ENCODE measurements around the gene GIMAP5.
A peak's percentile ranks its signal among the peaks of the same experiment; 100 is the strongest.

GIMAP5 gene

DNA sequence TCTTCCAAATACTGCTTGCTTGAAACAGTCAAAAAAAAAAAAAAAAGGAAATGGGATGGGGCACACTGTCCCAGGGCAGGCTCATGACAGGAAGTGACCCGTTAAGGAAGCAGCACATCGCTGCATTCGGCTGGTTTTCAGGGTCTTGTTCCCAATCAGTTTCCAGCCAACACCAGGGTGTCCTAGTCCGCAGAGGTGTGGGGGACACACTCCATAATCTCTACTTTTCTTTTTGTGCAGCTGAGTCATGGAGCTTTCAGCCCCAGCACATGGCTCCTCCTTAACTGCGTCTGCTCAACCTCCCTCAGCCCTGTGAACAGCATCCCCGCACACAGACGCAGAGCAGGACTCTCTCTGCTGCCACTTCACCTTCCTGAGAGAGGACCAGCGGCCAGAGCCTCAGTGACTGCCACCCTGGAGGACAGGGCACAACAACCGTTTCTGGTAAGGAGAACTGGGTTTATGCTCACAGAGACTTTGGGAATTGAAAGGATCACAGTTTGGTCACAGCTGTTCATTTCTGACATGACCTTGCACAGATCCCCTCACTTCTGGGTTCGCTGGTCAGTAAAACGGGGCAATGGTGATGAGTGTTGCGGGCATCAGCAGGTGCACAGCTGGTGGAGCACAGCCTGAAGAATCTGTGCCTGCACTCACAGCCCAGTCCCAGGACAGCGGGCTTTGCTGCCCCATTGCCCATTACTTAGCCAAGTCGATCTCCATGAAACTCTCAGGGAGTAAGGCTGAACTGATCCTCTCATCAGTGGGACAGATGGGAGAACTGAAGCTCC is at the start of gene GIMAP5:
Gene GIMAP5 (plus strand): TSS at position 154 of the 791 bp plus-strand sequence. CDS start 3,467 bp downstream, outside the sequence.
- Mint-ChIP-seq H3K27ac (peak within 1 kb of the TSS; percentile 99), H3K4me1 (peaks cover 74% of the 10 kb centered on the region), H3K36me3 (peaks cover 32% of the 10 kb centered on the region), H3K9me3 (no peaks in the 10 kb centered on the region), H3K27me3 (no peaks in the 10 kb centered on the region), H3K4me3 (peak within 1 kb of the TSS; percentile 95)

DNA sequence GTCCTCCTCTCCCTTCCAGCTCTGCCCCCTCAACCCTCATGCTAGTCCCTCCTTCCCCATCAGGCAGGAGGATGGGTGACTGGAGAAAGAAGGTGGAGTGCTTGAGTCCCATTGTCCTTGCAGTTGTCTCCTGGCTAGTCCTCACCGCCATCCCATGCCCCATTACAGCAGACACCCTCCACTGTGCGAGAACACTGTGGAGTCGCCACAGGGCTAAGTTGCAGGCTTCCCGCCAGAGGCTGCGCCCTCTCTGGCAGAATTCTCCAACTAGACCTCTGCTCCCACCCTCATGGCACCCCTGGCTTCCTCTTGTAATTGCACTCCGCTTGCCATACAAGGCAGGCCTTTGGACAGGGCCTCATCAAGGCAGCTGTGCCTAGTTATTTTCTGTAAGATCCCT is 48.6 kb upstream of the GIMAP5 start:
- Mint-ChIP-seq H3K27me3 (no peaks in the 10 kb centered on the region), H3K27ac (peak overlapping the region; percentile 99), H3K36me3 (peaks cover 58% of the 10 kb centered on the region), H3K4me1 (peaks cover 80% of the 10 kb centered on the region), H3K4me3 (peak overlapping the region; percentile 96), H3K9me3 (peaks cover 12% of the 10 kb centered on the region)

DNA sequence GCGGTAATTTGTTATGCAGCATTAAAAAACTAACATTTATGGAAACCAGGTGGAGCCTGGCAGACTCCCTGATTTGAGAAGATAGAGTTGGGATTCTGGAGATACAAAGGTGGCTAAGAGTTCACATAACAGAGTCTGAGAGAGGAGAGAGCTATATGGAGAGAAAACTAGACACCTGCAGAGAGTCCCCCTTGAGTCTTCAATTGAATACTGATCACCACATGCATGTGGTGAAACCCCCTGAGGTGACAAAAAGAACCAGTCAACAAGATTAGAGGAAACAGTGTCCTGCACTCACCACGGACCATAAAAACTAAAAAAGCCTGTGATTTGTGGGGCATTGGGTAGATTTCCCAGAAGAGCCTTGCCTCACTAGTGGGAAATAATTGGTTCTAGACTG is 41.6 kb upstream of the GIMAP5 start:
- no peak overlapping the region for H3K27ac Mint-ChIP-seq
- H3K4me1 Mint-ChIP-seq, result peaks cover 21% of the 10 kb centered on the region
- H3K36me3 Mint-ChIP-seq, result peaks cover 56% of the 10 kb centered on the region
- H3K4me3 Mint-ChIP-seq, result peak overlapping the region; percentile 27
- peaks cover 27% of the 10 kb centered on the region for H3K9me3 Mint-ChIP-seq
- H3K27me3 Mint-ChIP-seq, result no peaks in the 10 kb centered on the region

DNA sequence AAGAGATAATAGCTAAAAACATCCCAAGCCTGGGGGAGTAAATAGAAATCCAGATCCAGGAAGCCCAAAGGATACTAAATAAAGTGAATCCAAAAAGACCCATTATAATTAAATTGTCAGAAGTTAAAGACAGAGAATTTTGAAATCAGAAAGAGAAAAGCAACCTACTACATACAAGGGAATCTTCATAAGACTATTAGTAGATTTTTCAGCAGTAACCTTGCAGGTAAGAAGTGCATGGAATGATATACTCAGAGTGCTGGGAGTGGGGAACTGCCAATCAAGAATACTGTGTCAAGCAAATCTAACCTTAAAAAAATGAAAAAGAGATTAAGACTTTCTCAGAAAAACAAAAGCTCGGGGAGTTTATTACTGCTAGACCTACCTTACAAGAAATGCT is 34.0 kb upstream of the GIMAP5 start:
- peaks cover 44% of the 10 kb centered on the region for H3K36me3 Mint-ChIP-seq

DNA sequence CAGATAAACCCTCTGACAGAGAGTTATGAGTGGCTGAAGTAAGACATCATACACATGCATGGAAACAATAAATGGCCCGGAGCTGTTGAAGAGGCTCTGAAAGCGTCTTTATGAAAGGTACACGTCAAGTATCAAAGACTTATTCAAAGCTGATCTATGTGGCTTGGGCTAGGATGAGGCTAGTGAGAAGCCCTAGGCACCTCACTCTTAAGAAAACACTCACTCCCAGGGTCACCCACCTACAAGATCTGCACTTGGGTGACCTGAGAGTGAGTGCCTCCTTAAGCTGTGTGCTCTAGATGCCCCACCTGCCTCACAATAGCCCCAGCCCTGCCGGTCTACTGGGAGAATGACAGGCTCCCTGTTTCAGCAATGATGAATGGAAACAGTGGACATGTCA is 21.9 kb upstream of the GIMAP5 start:
- peak overlapping the region; percentile 99 for H3K27ac Mint-ChIP-seq
- H3K36me3 Mint-ChIP-seq, result peaks cover 22% of the 10 kb centered on the region
- H3K4me1 Mint-ChIP-seq, result peaks cover 69% of the 10 kb centered on the region
- H3K27me3 Mint-ChIP-seq, result no peaks in the 10 kb centered on the region
- H3K4me3 Mint-ChIP-seq, result peak overlapping the region; percentile 87
- H3K9me3 Mint-ChIP-seq, result peaks cover 11% of the 10 kb centered on the region

More for the DNA sequence above, 34.0 kb upstream of the GIMAP5 start:
- Mint-ChIP-seq H3K27me3 (no peaks in the 10 kb centered on the region), H3K4me1 (peaks cover 11% of the 10 kb centered on the region), H3K27ac (no peak overlapping the region), H3K9me3 (peaks cover 36% of the 10 kb centered on the region), H3K4me3 (no peak overlapping the region)

DNA sequence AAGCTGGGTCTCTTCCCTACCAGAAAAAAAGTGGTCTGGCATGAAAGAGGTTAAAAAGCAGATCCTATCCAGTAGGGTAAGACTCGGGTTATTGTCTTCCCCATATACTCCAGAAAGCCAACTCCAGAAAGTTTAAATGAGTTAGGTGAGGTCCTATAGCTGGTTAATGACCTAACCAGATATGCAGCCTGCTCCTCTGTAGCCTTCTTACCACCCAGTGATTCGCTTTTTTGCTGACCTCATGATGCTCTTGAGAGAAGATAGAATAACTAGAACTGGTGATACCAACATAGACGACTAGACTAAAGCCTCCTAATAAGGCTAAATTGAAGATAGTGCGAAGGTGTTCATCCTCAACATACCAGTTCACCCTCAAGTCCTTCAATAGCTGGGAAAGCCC is 21.5 kb upstream of the GIMAP5 start:
- peak overlapping the region; percentile 87 for H3K4me3 Mint-ChIP-seq
- H3K36me3 Mint-ChIP-seq, result peaks cover 22% of the 10 kb centered on the region
- peak overlapping the region; percentile 99 for H3K27ac Mint-ChIP-seq
- peaks cover 69% of the 10 kb centered on the region for H3K4me1 Mint-ChIP-seq
- peaks cover 11% of the 10 kb centered on the region for H3K9me3 Mint-ChIP-seq
- no peaks in the 10 kb centered on the region for H3K27me3 Mint-ChIP-seq

DNA sequence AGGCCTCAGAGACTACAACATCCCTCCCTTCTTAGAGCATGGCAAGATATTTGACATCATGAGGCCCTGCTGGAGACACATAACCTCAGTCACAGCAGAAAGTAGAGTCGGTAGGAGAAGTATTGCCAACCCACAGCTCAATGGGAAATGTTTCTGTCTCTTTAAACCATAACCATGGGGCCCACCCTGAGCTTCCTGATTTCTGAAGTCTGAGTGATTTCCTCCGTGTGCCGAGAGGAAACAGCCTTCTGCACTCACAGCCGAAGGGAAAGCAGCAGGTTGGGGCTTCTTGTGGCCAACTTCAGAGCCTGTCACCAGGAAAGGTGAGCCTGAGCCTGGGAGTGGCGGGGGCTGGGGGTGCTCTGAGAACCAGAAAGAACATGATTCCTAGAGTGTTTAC is 20.9 kb upstream of the GIMAP5 start, which contains the start of gene GIMAP1:
Gene GIMAP1 (plus strand): TSS at position 246 of the 400 bp plus-strand sequence. CDS start 2,435 bp downstream, outside the sequence.
- H3K27me3 Mint-ChIP-seq, result no peaks in the 10 kb centered on the region
- H3K4me3 Mint-ChIP-seq, result peak within 1 kb of the TSS; percentile 87
- H3K4me1 Mint-ChIP-seq, result peaks cover 76% of the 10 kb centered on the region
- peaks cover 11% of the 10 kb centered on the region for H3K9me3 Mint-ChIP-seq
- H3K27ac Mint-ChIP-seq, result peak within 1 kb of the TSS; percentile 99
- peaks cover 26% of the 10 kb centered on the region for H3K36me3 Mint-ChIP-seq

DNA sequence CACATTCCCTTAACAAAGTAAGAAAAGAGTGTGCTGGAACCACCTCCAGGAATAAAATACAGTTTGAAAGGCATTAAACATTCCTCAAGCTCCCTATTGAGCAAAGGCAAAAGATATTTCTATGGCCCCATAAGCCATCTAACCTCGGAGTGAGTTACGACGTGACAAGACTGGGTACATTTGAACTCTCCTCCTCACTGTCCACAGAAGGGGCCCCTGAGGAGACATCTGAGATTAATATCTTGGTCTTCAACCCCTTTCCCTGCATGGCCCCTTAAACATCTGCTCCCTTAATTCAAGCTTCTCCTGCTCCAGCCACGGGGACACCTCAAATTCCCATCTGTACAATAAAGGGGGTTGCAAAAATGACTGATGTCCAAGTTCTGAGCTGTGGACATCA is 20.3 kb upstream of the GIMAP5 start:
- peak overlapping the region; percentile 99 for H3K27ac Mint-ChIP-seq
- peak overlapping the region; percentile 87 for H3K4me3 Mint-ChIP-seq
- H3K36me3 Mint-ChIP-seq, result peaks cover 32% of the 10 kb centered on the region
- H3K9me3 Mint-ChIP-seq, result peaks cover 11% of the 10 kb centered on the region
- H3K4me1 Mint-ChIP-seq, result peaks cover 80% of the 10 kb centered on the region
- H3K27me3 Mint-ChIP-seq, result no peaks in the 10 kb centered on the region

DNA sequence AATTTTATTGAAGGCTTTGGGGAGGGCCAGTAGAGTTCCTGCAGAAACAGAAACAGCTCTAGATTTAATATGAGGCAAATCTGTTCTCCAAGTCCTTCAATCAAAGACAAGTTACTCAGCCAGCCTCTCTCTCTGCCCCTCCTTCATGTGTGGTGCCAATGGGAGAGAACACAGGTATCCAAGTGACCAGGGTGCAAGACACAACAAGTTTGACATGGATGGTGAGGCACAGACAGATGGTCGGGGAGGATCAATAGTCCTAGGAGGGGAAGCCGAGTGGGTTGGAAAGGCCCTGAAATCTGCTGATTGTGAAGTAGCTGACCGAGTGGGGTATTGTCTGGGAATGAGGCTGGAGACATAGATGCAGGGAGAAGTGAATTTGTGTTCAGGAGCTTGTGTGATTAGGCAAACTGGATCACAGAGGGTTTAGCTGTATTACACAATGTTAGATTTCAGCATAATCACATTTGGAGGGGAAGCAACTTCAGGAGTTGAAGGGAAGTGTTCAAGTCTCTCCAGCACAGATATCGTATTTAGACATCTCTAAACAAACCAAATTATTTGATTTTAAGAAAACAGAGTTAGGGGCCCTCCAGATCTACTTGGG is 19.3 kb upstream of the GIMAP5 start:
- H3K9me3 Mint-ChIP-seq, result peaks cover 6% of the 10 kb centered on the region
- peak overlapping the region; percentile 99 for H3K27ac Mint-ChIP-seq
- H3K4me1 Mint-ChIP-seq, result peaks cover 83% of the 10 kb centered on the region

DNA sequence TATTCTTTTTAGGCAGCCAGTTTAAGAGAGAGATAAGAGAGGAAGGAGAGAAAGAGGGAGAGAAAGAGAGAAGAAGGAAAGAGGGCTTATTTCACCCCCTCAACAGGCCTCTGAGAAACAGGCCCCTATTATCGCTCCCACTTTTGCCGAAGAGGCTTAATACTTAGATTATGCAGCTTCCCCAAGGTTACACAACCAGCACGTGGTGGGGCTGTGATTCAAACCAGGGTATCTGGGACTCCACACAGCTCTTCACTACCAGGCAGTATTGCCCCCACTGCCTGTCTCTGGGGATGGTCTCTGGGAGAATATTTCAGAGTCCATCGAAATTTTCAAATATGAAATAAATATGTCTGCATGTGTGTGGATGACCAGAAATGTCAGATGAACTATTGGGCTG is 17.8 kb upstream of the GIMAP5 start:
- peaks cover 47% of the 10 kb centered on the region for H3K36me3 Mint-ChIP-seq
- H3K4me3 Mint-ChIP-seq, result peak overlapping the region; percentile 87
- peak overlapping the region; percentile 99 for H3K27ac Mint-ChIP-seq
- no peaks in the 10 kb centered on the region for H3K27me3 Mint-ChIP-seq
- H3K4me1 Mint-ChIP-seq, result peaks cover 84% of the 10 kb centered on the region
- H3K9me3 Mint-ChIP-seq, result no peaks in the 10 kb centered on the region

More for the DNA sequence above, 19.3 kb upstream of the GIMAP5 start:
- peaks cover 39% of the 10 kb centered on the region for H3K36me3 Mint-ChIP-seq
- H3K4me3 Mint-ChIP-seq, result peak overlapping the region; percentile 87
- no peaks in the 10 kb centered on the region for H3K27me3 Mint-ChIP-seq

DNA sequence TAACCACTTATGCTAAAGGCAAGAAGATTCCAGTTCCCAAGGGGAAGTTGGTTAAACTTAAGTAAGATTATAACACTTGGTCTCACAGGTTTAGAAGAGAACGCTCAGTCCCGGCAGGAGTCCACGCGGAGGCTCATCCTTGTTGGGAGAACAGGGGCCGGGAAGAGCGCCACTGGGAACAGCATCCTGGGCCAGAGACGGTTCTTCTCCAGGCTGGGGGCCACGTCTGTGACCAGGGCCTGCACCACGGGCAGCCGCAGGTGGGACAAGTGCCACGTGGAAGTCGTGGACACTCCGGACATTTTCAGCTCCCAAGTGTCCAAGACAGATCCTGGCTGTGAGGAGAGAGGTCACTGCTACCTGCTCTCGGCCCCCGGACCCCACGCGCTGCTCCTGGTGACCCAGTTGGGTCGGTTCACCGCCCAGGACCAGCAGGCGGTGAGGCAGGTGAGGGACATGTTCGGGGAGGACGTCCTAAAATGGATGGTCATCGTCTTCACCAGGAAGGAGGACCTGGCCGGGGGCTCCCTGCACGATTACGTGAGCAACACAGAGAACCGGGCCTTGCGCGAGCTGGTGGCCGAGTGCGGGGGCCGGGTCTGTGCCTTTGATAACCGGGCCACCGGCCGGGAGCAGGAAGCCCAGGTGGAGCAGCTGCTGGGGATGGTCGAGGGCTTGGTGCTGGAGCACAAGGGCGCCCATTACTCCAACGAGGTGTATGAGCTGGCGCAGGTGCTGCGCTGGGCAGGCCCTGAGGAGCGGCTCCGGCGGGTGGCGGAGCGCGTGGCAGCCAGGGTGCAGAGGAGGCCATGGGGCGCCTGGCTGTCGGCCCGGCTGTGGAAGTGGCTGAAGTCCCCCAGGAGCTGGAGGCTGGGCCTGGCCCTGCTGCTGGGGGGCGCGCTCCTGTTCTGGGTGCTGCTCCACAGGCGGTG is 17.0 kb upstream of the GIMAP5 start:
- Mint-ChIP-seq H3K4me1 (peaks cover 78% of the 10 kb centered on the region), H3K36me3 (peaks cover 49% of the 10 kb centered on the region), H3K27me3 (no peaks in the 10 kb centered on the region), H3K27ac (peak overlapping the region; percentile 99), H3K9me3 (no peaks in the 10 kb centered on the region), H3K4me3 (peak overlapping the region; percentile 87)

DNA sequence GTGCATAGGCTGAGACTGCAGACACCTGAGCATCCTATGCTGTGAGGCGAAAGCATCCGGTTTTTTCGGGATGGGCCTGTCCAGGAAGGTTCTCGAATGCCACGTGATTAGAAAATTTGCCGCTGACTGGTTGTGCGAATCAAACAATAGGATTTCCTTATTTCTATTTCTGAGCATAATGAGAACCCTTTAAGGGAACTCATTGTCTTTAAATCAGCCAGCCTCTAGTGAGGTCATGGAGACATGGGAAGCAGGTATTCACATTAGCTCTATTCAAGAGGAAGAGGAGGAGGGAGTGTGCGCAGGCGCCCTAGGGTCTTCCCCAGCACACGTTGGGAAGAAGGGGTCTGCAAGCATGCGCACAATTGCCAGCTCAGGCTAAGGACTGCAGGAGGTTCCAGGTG is 15.2 kb upstream of the GIMAP5 start:
- Mint-ChIP-seq H3K9me3 (peaks cover 8% of the 10 kb centered on the region), H3K27ac (peak overlapping the region; percentile 90), H3K4me3 (peak overlapping the region; percentile 45), H3K4me1 (peaks cover 78% of the 10 kb centered on the region), H3K27me3 (no peaks in the 10 kb centered on the region), H3K36me3 (peaks cover 61% of the 10 kb centered on the region)

DNA sequence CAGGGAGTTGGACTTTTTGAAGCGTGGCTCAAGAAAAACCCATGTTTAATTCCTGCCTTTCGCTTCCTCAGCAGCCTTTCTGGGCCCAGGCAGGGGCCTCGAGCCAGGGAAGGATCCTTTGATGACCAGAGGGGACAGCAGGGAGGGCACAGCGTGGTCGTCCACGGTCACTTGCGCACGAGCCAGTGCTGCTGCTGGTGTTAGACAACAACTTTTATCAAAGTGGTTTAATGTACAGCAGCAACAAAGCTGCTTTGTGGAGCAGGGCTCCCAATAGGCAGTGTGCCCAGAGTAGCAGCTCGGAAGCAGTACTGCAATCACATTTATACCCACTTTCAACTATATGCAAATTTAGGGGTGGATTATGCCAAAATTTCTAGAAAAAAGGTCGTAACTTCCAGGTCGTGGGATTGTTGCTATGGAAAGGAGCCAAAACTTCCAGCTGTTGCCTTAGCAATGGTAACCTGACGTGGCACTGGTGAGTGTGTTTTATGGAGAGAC is 14.7 kb upstream of the GIMAP5 start:
- H3K27me3 Mint-ChIP-seq, result no peaks in the 10 kb centered on the region
- H3K4me1 Mint-ChIP-seq, result peaks cover 79% of the 10 kb centered on the region
- peaks cover 8% of the 10 kb centered on the region for H3K9me3 Mint-ChIP-seq
- H3K27ac Mint-ChIP-seq, result peak overlapping the region; percentile 90
- H3K36me3 Mint-ChIP-seq, result peaks cover 65% of the 10 kb centered on the region
- peak overlapping the region; percentile 45 for H3K4me3 Mint-ChIP-seq

DNA sequence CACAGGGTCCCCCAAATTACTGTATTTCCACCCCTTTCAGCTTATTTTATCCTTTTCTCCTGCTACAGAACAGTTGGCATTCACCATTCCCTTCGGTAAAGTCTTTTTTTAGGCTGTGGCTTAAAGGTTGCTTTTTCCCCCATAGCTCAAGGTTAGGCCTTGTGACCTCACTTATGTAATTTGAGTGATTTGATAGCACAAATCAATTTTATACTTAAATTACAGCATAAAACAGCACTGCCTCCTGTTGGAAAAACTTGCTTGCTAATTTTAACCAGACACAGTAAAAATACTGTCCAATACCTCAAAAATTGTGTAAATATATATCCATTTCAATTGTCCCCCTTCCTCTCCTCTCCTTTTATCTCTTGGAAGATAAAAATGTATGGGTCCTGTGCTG is 13.8 kb upstream of the GIMAP5 start:
- Mint-ChIP-seq H3K36me3 (peaks cover 75% of the 10 kb centered on the region), H3K9me3 (peaks cover 18% of the 10 kb centered on the region), H3K27me3 (no peaks in the 10 kb centered on the region), H3K4me3 (peak overlapping the region; percentile 45), H3K27ac (peak overlapping the region; percentile 84), H3K4me1 (peaks cover 79% of the 10 kb centered on the region)

DNA sequence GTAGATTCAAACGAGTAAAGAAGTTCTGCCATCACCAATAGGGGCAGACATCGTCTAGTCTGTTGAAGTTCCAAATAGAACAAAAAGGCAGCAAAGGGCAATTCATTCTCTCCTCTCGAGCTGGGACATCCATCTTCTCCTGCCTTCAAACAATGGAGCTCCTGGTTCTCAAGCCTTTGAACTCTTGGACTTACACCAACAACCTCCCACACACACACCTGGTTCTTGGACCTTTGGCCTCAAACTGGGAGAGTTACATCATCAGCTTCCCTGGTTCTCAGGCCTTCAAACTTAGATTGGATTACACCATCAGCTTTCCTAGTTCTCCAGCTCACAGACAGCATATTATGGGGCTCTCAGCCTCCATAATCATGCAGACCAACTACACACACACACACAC is 9.8 kb upstream of the GIMAP5 start:
- Mint-ChIP-seq H3K9me3 (peaks cover 27% of the 10 kb centered on the region), H3K4me3 (no peak overlapping the region), H3K4me1 (peaks cover 82% of the 10 kb centered on the region), H3K27ac (no peak overlapping the region), H3K36me3 (peaks cover 52% of the 10 kb centered on the region), H3K27me3 (no peaks in the 10 kb centered on the region)

Measured in activated naive CD4-positive, alpha-beta T cell treated with anti-CD3 and anti-CD28 coated beads, Interleukin-2, amount 50 U/mL, for 24 hours (primary cell).